ENCODE results near the gene NIT1.

GRCh38 chr1:161165742-161166668 is 48.1 kb downstream of the NIT1 start, which contains the start of gene PPOX:
- TF ChIP-seq CTCF (IDR thresholded peaks at IDR 0.05) (peak; percentile 38 to 60 (median 44)), POLR2A (IDR thresholded peaks at IDR 0.05; ENCODE audit: low read depth) (no peak)
